ENCODE results near the gene PLXNA4. TPM values are rescaled to one million over a fixed set of nuclear protein-coding genes. Genes with fewer than 3 reads are reported as not detected.

PLXNA4 gene
- polyA plus RNA-seq, 1 donor (not counting 4 experiments of a cell fraction or from before 2014, with no cell fraction given): 0.01 TPM

DNA sequence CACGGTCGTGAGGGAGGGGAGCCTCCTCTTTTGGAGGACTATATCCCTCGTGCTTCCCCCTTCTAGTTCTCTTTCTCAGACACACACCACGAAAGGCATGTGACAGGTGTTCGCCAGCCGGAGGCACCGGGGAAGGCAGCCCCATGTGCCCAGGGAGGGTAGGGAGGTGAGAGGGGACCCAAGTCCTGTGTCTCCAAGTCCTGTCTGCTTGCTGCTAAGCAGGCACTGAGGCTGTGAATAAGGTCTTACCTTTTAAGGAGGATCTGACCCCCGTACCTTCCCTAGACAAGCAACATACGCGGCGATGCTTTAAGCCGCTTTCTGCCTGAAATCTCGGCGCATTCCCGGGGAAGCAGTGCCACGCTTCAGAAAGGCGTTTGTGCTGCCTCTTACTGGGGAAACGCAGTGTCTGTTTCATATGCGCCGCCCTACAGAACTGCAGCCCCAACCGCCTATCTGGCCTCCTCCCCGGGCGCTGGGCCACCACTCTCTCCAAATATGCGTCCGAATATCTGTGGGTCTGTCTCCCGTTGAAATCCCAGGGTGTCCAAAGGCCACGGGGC, 770 bp downstream of the PLXNA4 start:
- no peak overlapping the region for H3K27ac ChIP-seq (ENCODE audit: control insufficient read depth, insufficient read depth, low read length)
- no peaks in the 10 kb centered on the region for H4K20me1 ChIP-seq (ENCODE audit: control insufficient read depth, extremely low read depth, insufficient read depth, low read length)
- peaks cover 3% of the 10 kb centered on the region for H3K4me1 ChIP-seq (ENCODE audit: control insufficient read depth, extremely low read depth, insufficient read depth, low read length)
- no peak for TF ChIP-seq EZH2 (IDR thresholded peaks at IDR 0.05; ENCODE audit: low read length)
- TF ChIP-seq, protein P1, sequence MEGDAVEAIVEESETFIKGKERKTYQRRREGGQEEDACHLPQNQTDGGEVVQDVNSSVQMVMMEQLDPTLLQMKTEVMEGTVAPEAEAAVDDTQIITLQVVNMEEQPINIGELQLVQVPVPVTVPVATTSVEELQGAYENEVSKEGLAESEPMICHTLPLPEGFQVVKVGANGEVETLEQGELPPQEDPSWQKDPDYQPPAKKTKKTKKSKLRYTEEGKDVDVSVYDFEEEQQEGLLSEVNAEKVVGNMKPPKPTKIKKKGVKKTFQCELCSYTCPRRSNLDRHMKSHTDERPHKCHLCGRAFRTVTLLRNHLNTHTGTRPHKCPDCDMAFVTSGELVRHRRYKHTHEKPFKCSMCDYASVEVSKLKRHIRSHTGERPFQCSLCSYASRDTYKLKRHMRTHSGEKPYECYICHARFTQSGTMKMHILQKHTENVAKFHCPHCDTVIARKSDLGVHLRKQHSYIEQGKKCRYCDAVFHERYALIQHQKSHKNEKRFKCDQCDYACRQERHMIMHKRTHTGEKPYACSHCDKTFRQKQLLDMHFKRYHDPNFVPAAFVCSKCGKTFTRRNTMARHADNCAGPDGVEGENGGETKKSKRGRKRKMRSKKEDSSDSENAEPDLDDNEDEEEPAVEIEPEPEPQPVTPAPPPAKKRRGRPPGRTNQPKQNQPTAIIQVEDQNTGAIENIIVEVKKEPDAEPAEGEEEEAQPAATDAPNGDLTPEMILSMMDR (optimal IDR thresholded peaks at IDR 0.05 in 1 of 3, IDR thresholded peaks at IDR 0.05 in 1 of 3, conservative IDR thresholded peaks at IDR 0.05 in 1 of 3; ENCODE audit: extremely low read depth in 1 of 3, insufficient read depth in 2 of 3, low read length in 3 of 3): peak in 2 of 3 experiments; percentile 13 to 41
- no peak overlapping the region for H3K9ac ChIP-seq (ENCODE audit: control insufficient read depth, extremely low read depth, insufficient read depth, low read length)
- FAIRE-seq: no peak
- H3K4me3 ChIP-seq (ENCODE audit: control insufficient read depth in 2 of 3, extremely low read depth in 1 of 3, insufficient read depth in 2 of 3, low read depth in 1 of 3, low read length in 3 of 3): no peak overlapping the region
- dilution Hi-C loops (cut with MboI; ENCODE audit: extremely low pct_ligation_motif_present, low sequenced_read_pairs): no loop called here
- no peak for DNase-seq (ENCODE audit: low read depth, low spot score)
- no peaks in the 10 kb centered on the region for H3K9me1 ChIP-seq (ENCODE audit: control insufficient read depth, extremely low read depth, insufficient read depth, low read length)
- no peak overlapping the region for H2AFZ ChIP-seq (ENCODE audit: control insufficient read depth, low read length)
- no peaks in the 10 kb centered on the region for H3K79me2 ChIP-seq (ENCODE audit: control insufficient read depth, insufficient read depth, low read length)
- no peaks in the 10 kb centered on the region for H3K36me3 ChIP-seq (ENCODE audit: control insufficient read depth in 2 of 2, extremely low read depth in 1 of 2, insufficient read depth in 2 of 2, low read length in 2 of 2)
- H3K27me3 ChIP-seq (ENCODE audit: control insufficient read depth, extremely low read depth, insufficient read depth, low read length): peaks cover 84% of the 10 kb centered on the region
- no peaks in the 10 kb centered on the region for H3K9me3 ChIP-seq (ENCODE audit: control insufficient read depth, low read depth, low read length)
- no peak overlapping the region for H3K4me2 ChIP-seq (ENCODE audit: control insufficient read depth, extremely low read depth, insufficient read depth, low read depth, low read length)

- Histone ChIP-seq H3K9me1 (ENCODE audit: control insufficient read depth, extremely low read depth, insufficient read depth, low read length) (no peaks in the 10 kb centered on the region), H3K79me2 (ENCODE audit: control insufficient read depth, insufficient read depth, low read length) (no peaks in the 10 kb centered on the region), H3K9ac (ENCODE audit: control insufficient read depth, extremely low read depth, insufficient read depth, low read length) (no peak overlapping the region), H3K36me3 (ENCODE audit: control insufficient read depth in 2 of 2, extremely low read depth in 1 of 2, insufficient read depth in 2 of 2, low read length in 2 of 2) (no peaks in the 10 kb centered on the region), H3K4me3 (ENCODE audit: control insufficient read depth in 2 of 3, extremely low read depth in 1 of 3, insufficient read depth in 2 of 3, low read depth in 1 of 3, low read length in 3 of 3) (no peak overlapping the region), H3K27ac (ENCODE audit: control insufficient read depth, insufficient read depth, low read length) (no peak overlapping the region), H3K27me3 (ENCODE audit: control insufficient read depth, extremely low read depth, insufficient read depth, low read length) (peaks cover 87% of the 10 kb centered on the region), H3K9me3 (ENCODE audit: control insufficient read depth, low read depth, low read length) (no peaks in the 10 kb centered on the region), H3K4me2 (ENCODE audit: control insufficient read depth, extremely low read depth, insufficient read depth, low read depth, low read length) (no peak overlapping the region), H2AFZ (ENCODE audit: control insufficient read depth, low read length) (no peak overlapping the region), H4K20me1 (ENCODE audit: control insufficient read depth, extremely low read depth, insufficient read depth, low read length) (no peaks in the 10 kb centered on the region), H3K4me1 (ENCODE audit: control insufficient read depth, extremely low read depth, insufficient read depth, low read length) (peaks cover 3% of the 10 kb centered on the region)
- TF ChIP-seq, protein P1 (optimal IDR thresholded peaks at IDR 0.05 in 1 of 3, IDR thresholded peaks at IDR 0.05 in 1 of 3, conservative IDR thresholded peaks at IDR 0.05 in 1 of 3; ENCODE audit: extremely low read depth in 1 of 3, insufficient read depth in 2 of 3, low read length in 3 of 3): no peak
- no peak for TF ChIP-seq EZH2 (IDR thresholded peaks at IDR 0.05; ENCODE audit: low read length)
- DNase-seq (ENCODE audit: low read depth, low spot score) (no peak), FAIRE-seq (no peak)
- dilution Hi-C loops (cut with MboI; ENCODE audit: extremely low pct_ligation_motif_present, low sequenced_read_pairs): no loop called here
These were observed 2.0 kb downstream of the PLXNA4 start for GRCh38 chr7:132574223-132574622.

All from keratinocyte (primary cell).